RWPE1 (cell line): Measurements from ENCODE around the gene MAP3K7.

Experiments used
- CTCF ChIA-PET: fragments of 350-600 bp; sonication (Branson Sonifier 250); formaldehyde crosslinking; extraction: SDS; loops from one replicate; lab custom pipeline; 2021; lab: Yijun Ruan, JAX
- POLR2A ChIA-PET: fragments of 400-600 bp; formaldehyde crosslinking; extraction: SDS; loops from one replicate; lab custom pipeline; 2020; ENCODE audit warnings: antibody characterized with exemption; ENCODE audit not compliant: low non-redundant PET; lab: Yijun Ruan, JAX
- DNase-seq: peaks from one replicate; pipeline ENCODE4 v3.0.0; 2012; ENCODE audit warnings: low spot score
- H3K27ac ChIP-seq: fragments of 450-650 bp; 2 replicates; pipeline ENCODE4 v1.5.1; 2017
- CTCF ChIP-seq: fragments of 450-650 bp; conservative IDR thresholded peaks from 2 replicates; pipeline ENCODE4 v1.5.1; 2017; ENCODE audit warnings: low read depth, mild to moderate bottlenecking

Gene MAP3K7

DNA sequence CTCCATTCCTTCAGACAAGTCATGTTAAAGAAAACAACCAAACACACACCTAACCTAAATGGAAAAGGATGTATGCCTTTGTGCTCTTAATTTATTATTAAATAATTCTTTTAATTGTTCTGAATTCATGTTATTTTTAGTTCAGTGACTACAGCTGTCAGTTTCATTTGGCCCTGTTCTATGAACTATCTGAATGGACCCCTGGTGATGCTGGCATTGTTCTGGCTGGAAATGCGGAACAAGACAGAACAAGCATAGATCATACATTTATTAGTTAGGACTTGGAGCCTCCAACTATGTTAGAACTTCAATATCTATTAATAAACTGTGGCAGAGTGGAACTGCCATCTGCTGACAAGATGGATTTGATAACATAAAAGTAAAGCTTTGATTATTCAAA lies 5.7 kb downstream of the MAP3K7 start:
- ChIA-PET CTCF (no interaction called here), POLR2A (no interaction called here)
- H3K27ac ChIP-seq: no peak overlapping the region
- TF ChIP-seq CTCF: no peak
- no peak for DNase-seq

DNA sequence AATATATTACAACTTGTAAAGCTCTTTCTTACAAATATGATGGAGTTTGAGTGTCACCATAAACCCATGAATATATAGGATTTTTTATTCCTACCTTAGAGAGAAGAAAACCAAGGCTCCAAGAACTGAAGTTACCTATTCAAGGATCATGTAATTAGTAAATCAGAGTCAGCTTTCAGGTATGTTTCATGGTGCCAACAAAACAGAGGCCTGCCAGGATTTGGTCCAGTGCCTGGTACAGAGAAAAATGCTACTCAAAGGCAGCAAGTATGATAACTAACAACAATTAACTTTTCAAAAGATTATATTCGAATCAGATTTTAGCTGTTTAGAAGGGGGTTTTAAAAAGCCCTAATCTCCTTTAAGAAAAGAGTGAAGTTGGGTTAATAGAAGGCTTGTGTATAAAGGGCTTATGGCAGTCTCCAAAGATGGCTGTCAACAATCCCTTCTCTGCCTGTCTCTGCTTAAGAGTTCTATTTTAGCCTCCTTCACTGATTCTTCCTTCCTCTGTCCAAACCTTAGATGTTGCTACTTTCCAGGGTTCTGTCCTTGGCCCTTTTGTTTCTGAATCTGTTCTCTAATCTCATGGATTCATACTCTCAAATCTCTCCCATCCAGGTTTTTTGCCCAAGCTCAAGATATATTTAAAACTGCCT lies 7.8 kb downstream of the MAP3K7 start:
- POLR2A ChIA-PET: no interaction called here
- CTCF ChIA-PET: no interaction called here

GRCh38 chr6:90575267-90575666 lies 11.6 kb downstream of the MAP3K7 start:
- POLR2A ChIA-PET: no interaction called here
- CTCF ChIA-PET: no interaction called here
- no peak overlapping the region for H3K27ac ChIP-seq
- TF ChIP-seq CTCF: no peak
- DNase-seq: no peak

More for the DNA sequence above, 7.8 kb downstream of the MAP3K7 start:
- DNase-seq: no peak
- no peak overlapping the region for H3K27ac ChIP-seq
- TF ChIP-seq CTCF: no peak

DNA sequence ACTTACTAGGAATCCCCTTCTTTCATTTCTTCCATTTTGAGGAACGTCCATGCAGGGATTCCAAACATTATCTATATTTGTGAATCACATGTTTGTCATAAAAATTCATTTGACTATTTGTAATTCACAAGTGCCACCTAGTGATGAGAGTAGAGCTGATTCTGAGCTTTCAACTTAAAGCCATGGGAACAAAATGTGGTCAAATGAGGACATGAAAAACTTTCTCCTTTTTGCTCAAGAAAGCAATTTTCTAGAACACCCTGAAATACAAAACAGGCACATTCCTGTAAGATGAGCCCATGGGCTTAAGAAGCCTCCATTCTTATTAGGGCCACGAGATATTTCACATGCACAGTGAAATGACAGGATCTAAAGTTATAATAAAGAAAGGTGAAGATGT lies 12.3 kb downstream of the MAP3K7 start:
- no peak for DNase-seq
- no peak overlapping the region for H3K27ac ChIP-seq
- POLR2A ChIA-PET: no interaction called here
- CTCF ChIA-PET: interaction anchor here (0.6 kb wide), 1 partner anchor 632 kb away, joined by 4 read pairs; no protein-coding TSS in a partner anchor
- no peak for TF ChIP-seq CTCF

GRCh38 chr6:90573624-90574023 lies 13.2 kb downstream of the MAP3K7 start:
- TF ChIP-seq CTCF: no peak
- ChIA-PET POLR2A (no interaction called here), CTCF (no interaction called here)
- H3K27ac ChIP-seq: no peak overlapping the region
- no peak for DNase-seq

- no peak for TF ChIP-seq CTCF
- ChIA-PET POLR2A (no interaction called here), CTCF (interaction anchor here (0.6 kb wide), 1 partner anchor 37 kb away, joined by 3 read pairs; no protein-coding TSS in a partner anchor)
- DNase-seq: no peak
- no peak overlapping the region for H3K27ac ChIP-seq
Measured at GRCh38 chr6:90572856-90573255, 14.0 kb downstream of the MAP3K7 start.
